Mucosa of rectum (tissue), 2 donors: ENCODE data around the gene RCOR3.

Experiments used
- H3K27ac ChIP-seq, 2 donors: one replicate each; pipeline ENCODE4 v1.7.0; 2013; ENCODE audit warnings: inconsistent platforms in 2 of 2, low read depth in 2 of 2, low read length in 2 of 2
- H3K27me3 ChIP-seq, 2 donors: one replicate each; pipeline ENCODE4 v1.7.0; 2013; ENCODE audit warnings: low read length in 2 of 2; ENCODE audit not compliant: control insufficient read depth in 2 of 2, insufficient read depth in 2 of 2
- H3K36me3 ChIP-seq, 2 donors: one replicate each; pipeline ENCODE4 v1.7.0; 2013; ENCODE audit warnings: low read length in 2 of 2; ENCODE audit not compliant: control insufficient read depth in 2 of 2, insufficient read depth in 2 of 2
- H3K4me1 ChIP-seq, 2 donors: one replicate each; pipeline ENCODE4 v1.7.0; 2013; ENCODE audit warnings: low read length in 2 of 2, mild to moderate bottlenecking in 1 of 2; ENCODE audit not compliant: control insufficient read depth in 2 of 2, insufficient read depth in 2 of 2
- H3K4me3 ChIP-seq, 2 donors: one replicate each; pipeline ENCODE4 v1.7.0; 2013; ENCODE audit warnings: low read length in 2 of 2
- H3K9ac ChIP-seq, 2 donors: one replicate each; pipeline ENCODE4 v1.7.0; 2013; ENCODE audit warnings: low read length in 2 of 2, low read depth in 1 of 2, mild to moderate bottlenecking in 1 of 2
- H3K9me3 ChIP-seq, 2 donors: one replicate each; pipeline ENCODE4 v1.7.0; 2013; ENCODE audit warnings: low read length in 2 of 2; ENCODE audit not compliant: control insufficient read depth in 2 of 2
- donor health status: healthy.
- donor health status: Normal muscosa, but diverticular disease.

RCOR3 gene

GRCh38 chr1:211285196-211285595, 26.0 kb downstream of the RCOR3 start:
- Histone ChIP-seq H3K9me3 (no peaks in the 10 kb centered on the region), H3K36me3 (peaks cover 50 to 59% of the 10 kb centered on the region in 2 donors), H3K27ac (no peak overlapping the region), H3K4me3 (no peak overlapping the region), H3K9ac (no peak overlapping the region), H3K4me1 (no peaks in the 10 kb centered on the region), H3K27me3 (no peaks in the 10 kb centered on the region)

- Histone ChIP-seq H3K9ac (no peak overlapping the region), H3K27me3 (no peaks in the 10 kb centered on the region), H3K9me3 (no peaks in the 10 kb centered on the region), H3K4me1 (no peaks in the 10 kb centered on the region), H3K4me3 (no peak overlapping the region), H3K27ac (no peak overlapping the region), H3K36me3 (peaks cover 52 to 63% of the 10 kb centered on the region in 2 donors)
Measured at GRCh38 chr1:211287218-211287617, 28.1 kb downstream of the RCOR3 start.

GRCh38 chr1:211292411-211292810, 33.2 kb downstream of the RCOR3 start:
- Histone ChIP-seq H3K9me3 (no peaks in the 10 kb centered on the region), H3K9ac (no peak overlapping the region), H3K27me3 (no peaks in the 10 kb centered on the region), H3K36me3 (peaks cover 52 to 63% of the 10 kb centered on the region in 2 donors), H3K4me1 (no peaks in the 10 kb centered on the region), H3K27ac (no peak overlapping the region), H3K4me3 (no peak overlapping the region)

GRCh38 chr1:211296396-211296795, 37.2 kb downstream of the RCOR3 start:
- peaks cover 36 to 56% of the 10 kb centered on the region in 2 donors for H3K36me3 ChIP-seq

GRCh38 chr1:211305044-211305443, 45.9 kb downstream of the RCOR3 start:
- no peak overlapping the region for H3K9ac ChIP-seq
- no peaks in the 10 kb centered on the region for H3K27me3 ChIP-seq
- no peak overlapping the region for H3K4me3 ChIP-seq
- no peak overlapping the region for H3K27ac ChIP-seq
- H3K9me3 ChIP-seq = no peaks in the 10 kb centered on the region
- H3K36me3 ChIP-seq = peaks cover 23 to 37% of the 10 kb centered on the region in 2 donors
- no peaks in the 10 kb centered on the region for H3K4me1 ChIP-seq

More at GRCh38 chr1:211296396-211296795, 37.2 kb downstream of the RCOR3 start:
- no peaks in the 10 kb centered on the region for H3K9me3 ChIP-seq
- no peaks in the 10 kb centered on the region for H3K4me1 ChIP-seq
- H3K27ac ChIP-seq = no peak overlapping the region
- H3K27me3 ChIP-seq = no peaks in the 10 kb centered on the region
- no peak overlapping the region for H3K4me3 ChIP-seq
- no peak overlapping the region for H3K9ac ChIP-seq

GRCh38 chr1:211309617-211310016, 50.5 kb downstream of the RCOR3 start:
- Histone ChIP-seq H3K36me3 (peaks cover 26 to 31% of the 10 kb centered on the region in 2 donors), H3K27me3 (no peaks in the 10 kb centered on the region)

GRCh38 chr1:211313392-211313791, 54.2 kb downstream of the RCOR3 start:
- Histone ChIP-seq H3K9ac (no peak overlapping the region), H3K4me1 (no peaks in the 10 kb centered on the region), H3K27ac (no peak overlapping the region), H3K27me3 (no peaks in the 10 kb centered on the region), H3K36me3 (peaks cover 26 to 27% of the 10 kb centered on the region in 2 donors), H3K9me3 (no peaks in the 10 kb centered on the region), H3K4me3 (no peak overlapping the region)

More at GRCh38 chr1:211309617-211310016, 50.5 kb downstream of the RCOR3 start:
- no peaks in the 10 kb centered on the region for H3K4me1 ChIP-seq
- no peak overlapping the region for H3K4me3 ChIP-seq
- no peak overlapping the region for H3K9ac ChIP-seq
- no peak overlapping the region for H3K27ac ChIP-seq
- H3K9me3 ChIP-seq = no peaks in the 10 kb centered on the region

GRCh38 chr1:211318576-211319280, 59.6 kb downstream of the RCOR3 start:
- no peaks in the 10 kb centered on the region for H3K27me3 ChIP-seq

GRCh38 chr1:211319892-211320291, 60.7 kb downstream of the RCOR3 start:
- Histone ChIP-seq H3K4me1 (no peaks in the 10 kb centered on the region), H3K36me3 (peaks cover 0 to 3% of the 10 kb centered on the region in 2 donors), H3K4me3 (no peak overlapping the region), H3K27me3 (no peaks in the 10 kb centered on the region), H3K9me3 (no peaks in the 10 kb centered on the region), H3K27ac (no peak overlapping the region), H3K9ac (no peak overlapping the region)

More at GRCh38 chr1:211318576-211319280, 59.6 kb downstream of the RCOR3 start:
- Histone ChIP-seq H3K9me3 (no peaks in the 10 kb centered on the region), H3K4me1 (no peaks in the 10 kb centered on the region), H3K36me3 (peaks cover 3 to 13% of the 10 kb centered on the region in 2 donors), H3K4me3 (no peak overlapping the region), H3K27ac (no peak overlapping the region), H3K9ac (no peak overlapping the region)

GRCh38 chr1:211320980-211321379, 61.8 kb downstream of the RCOR3 start:
- Histone ChIP-seq H3K27ac (no peak overlapping the region), H3K27me3 (no peaks in the 10 kb centered on the region), H3K9me3 (no peaks in the 10 kb centered on the region), H3K4me1 (peaks cover 0 to 4% of the 10 kb centered on the region in 2 donors), H3K9ac (no peak overlapping the region), H3K36me3 (no peaks in the 10 kb centered on the region), H3K4me3 (no peak overlapping the region)
